ENCODE results near the gene EHBP1.
"Not testable (repeated sequence)": the region's sequence is repeated elsewhere in the genome, so short reads cannot be mapped to it uniquely, and the experiment has no call there.

EHBP1 gene

DNA sequence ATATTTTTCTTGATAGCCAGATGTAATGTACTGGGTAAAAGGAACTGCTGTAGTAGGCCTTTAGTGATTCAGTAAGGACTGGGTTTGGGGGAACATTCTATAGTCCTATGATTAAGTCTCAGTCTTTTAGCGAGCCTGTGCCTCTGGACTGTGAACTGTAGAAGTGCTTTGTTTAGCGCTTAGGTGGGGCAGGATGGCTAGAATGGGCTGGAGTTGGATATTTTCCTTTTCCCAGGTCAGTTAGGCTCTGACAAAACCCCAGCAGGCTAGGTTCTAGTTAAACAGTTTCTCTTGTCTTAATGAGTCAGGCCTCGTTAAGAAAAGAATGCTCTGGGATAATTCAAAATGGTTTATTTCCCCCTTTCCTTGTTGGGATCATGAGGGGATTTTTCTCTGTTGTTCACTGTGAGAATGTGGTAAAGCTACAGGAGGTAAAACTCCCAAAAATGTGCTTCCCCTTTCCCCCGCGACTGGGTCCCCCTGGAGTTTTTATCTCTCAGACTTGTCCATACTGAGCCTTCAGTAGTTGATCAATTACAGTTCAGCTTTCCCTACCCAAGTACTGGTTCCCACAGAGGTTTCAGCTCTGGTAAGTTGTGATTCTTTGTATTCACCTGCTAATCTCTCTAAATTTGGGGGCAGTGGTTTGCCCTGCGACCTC, 31.5 kb downstream of the EHBP1 start:
- DNase-seq (ENCODE audit: low read depth): no peak

DNA sequence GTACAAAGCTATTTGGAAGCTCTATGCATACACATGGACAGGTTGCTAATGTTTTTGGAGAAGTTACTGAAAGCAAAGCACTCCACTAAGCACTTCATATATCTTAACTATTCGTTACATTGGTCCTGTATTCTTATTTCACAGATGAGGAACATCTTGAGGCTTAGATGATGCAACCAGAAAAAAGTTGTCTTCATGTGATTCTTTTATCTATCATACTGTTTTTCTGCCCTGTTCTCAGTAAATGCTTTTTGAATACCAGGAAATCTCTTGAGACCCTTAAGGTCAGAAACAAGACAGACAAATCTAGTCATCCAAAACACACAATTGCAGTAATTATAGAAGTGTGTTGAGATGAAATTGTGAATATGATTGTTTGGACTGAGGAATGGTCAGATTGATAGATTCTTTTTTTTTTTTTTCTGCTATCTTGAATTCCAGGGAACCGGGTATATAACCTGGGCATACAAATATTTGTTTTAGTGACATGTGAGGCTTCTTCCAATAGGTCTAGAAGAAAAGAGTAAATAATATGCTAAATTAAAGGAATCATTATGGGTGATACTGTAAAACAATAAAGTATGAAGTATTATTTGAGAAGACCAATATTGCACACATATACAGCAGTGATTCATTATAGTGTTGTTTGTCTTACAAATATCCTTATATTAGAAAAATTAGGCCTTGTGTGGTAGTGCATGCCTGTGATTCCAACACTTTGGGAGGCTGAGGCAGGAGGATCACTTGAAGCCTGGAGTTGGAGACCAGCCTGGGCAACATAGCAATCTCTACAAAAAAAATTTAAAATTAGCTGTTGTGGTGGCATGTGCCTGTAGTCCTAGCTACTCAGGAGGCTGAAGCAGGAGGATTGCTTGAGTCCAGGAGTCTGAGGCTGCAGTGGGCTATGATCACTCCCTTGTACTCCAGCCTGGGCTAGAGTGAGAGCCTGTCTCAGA, 33.7 kb downstream of the EHBP1 start:
- no peak for DNase-seq (ENCODE audit: low read depth)

DNA sequence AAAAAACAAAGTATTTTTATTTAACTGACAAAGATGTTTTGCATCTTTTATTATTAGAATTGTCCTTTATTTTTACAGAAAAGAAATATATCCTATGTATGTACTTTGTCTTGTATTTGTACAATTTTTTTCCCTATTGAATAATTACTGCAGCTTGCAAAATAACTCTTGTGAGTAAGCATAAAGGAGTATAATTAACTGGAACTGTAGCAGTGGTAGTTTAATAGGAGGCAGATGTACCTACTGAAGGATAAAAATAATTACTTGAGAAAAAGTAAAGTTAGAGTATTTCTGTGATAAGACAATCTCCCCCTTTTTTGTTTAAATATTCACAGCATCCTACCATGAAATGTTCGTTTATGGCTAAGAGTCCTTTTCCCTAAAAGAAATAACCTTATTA, 34.7 kb downstream of the EHBP1 start:
- no peak for DNase-seq (ENCODE audit: low read depth)

DNA sequence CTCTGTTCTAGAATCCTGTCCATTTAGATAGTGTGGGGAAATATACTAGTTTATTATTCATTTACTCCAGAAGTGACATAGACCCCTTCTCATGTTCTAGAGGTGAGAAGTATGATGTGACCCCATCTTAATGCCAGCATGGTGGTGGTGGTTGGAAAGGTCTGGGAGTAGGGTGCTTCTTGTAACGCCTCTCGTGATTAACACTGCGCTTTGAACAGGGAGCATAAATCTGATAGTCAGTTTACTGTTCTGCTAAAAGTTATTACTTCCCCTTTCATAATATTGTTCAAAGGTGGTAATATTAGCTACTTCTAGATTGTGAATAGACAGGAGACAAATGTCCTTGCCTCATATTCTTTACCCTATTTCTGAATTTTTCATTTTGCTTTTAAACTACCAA, 35.6 kb downstream of the EHBP1 start:
- DNase-seq (ENCODE audit: low read depth): no peak

DNA sequence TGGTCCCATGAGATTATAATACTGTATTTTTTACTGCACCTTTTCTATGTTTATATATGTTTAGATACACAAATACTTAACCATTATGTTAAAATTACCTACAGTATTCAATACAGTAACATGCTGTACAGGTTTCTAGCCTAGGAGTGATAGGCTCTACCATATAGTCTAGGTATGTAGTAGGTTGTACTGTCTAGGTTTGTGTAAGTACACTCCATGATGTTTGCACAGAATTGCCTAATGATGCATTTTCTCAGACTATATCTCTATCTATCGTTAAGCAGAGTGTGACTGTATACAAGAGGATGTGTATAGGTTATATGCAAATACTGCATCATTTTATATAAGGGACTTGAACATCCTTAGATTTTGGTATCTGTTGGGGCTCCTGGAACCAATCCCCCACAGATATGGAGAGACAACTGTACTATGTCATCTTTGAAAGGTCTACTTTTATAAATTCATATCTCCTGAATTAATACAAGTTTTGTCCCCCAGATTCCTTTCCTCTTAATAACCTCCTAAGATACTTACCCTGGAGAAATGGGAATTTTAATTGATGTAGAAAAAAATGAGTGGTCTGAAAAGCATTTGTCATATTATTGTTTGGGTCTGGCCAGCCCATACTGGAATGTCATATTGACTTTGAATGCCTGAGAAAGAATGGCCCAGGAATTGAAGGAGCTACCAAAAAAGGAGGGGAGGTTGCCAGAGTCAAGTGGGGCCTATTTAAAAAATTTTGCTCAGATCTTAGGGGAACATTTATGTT, 36.6 kb downstream of the EHBP1 start:
- DNase-seq (ENCODE audit: low read depth): no peak

DNA sequence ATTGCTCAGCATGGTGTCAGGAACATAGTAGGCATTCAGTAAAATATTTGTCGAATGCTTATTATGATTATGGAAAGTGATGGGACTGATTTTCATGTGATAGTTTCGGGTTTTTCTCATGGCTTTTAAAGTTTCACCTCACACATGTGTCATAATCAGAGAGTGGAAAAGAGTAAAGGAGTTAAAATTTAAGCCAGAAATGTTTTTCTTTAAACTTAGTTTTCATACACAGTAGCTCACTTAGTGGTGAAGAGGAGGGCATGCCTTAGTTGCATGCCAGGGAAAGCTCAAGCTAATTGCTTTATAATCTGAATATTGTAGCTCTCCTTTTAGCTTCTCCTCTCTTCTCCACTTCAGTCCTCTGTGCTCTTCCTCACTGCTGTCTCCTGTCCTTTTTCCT, 38.0 kb downstream of the EHBP1 start:
- DNase-seq (ENCODE audit: low read depth): no peak

DNA sequence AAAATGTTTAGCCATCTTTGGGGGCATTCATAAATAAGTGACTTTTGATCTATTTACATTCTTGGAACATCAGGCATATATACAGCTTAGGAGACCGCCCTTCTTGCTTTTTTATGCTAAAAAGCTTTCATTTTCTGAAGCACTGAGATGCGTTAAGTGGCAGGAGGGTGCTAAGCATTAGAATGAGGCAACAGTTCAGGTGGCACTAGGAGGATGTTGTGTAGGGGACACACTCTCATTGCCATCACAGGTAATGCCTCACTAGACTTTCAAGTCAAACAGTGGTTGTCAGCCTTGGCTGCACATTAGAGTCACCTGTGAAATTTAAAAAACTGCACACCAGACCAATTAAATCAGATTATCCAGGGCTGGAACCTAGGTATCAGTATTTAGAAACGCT, 39.1 kb downstream of the EHBP1 start:
- no peak for DNase-seq (ENCODE audit: low read depth)

DNA sequence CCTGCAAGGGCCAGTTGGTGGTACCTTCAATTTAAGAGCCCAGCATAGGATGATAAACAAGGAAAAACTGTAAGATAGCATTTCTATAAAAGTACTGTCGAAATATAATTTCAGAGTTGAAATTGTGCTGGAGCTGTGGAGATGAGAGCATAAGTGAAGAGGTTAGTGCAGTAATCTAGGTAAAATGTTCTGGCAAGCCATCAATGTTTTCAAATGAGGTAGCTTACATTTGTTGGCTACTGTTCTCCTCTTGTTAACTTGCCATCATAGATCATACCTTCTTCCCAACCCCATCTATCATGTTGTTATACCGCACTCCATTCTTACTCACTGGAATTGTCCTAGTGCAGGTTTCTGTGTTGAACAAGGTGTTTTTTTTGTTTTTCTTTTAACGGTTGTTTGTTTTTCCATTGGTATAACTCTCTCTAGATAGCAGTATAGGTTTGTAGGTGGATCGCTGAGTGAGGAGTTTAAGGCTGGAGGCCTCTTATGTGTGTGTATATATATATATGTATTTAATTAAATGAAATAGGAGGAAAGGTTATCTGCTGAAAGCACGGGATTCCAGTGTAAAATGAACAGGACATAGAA, 40.5 kb downstream of the EHBP1 start:
- DNase-seq (ENCODE audit: low read depth): no peak

DNA sequence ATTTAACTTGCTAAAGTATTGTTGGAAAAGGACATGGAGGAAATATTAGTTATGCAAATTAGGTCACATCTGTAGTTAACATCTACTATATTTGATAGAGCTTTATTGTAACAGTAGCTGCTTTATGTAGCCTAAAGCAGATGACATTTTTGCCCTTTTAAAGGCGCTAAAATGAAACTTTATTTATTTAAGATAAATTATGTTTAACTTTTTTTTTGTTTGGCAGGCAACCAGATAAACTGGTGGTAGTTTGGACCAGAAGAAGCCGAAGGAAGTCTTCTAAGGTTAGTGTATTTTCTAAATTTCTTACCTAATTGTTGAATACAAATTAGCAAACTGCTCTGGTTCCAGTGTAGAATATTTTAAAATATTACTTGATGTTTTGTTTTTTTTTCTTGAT, 41.7 kb downstream of the EHBP1 start:
- no peak for DNase-seq (ENCODE audit: low read depth)

DNA sequence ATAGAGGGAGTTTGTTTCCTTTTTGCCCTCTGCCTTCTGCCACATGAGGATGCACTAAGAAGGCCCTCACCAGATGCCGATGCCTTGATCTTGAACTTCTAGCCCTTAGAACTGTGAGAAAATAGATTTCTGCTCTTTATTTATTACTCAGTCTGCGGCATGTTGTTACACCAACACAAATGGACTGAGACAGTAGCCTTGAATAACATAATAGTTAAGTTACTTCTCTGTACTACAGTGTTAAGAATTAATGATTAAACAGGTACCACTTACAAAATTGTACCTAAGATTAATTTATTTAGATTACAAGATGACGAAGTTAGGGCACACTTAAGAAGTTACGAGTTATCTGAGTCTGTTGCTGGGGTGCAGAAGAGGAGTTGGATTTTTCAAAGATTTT, 42.4 kb downstream of the EHBP1 start:
- no peak for DNase-seq (ENCODE audit: low read depth)

DNA sequence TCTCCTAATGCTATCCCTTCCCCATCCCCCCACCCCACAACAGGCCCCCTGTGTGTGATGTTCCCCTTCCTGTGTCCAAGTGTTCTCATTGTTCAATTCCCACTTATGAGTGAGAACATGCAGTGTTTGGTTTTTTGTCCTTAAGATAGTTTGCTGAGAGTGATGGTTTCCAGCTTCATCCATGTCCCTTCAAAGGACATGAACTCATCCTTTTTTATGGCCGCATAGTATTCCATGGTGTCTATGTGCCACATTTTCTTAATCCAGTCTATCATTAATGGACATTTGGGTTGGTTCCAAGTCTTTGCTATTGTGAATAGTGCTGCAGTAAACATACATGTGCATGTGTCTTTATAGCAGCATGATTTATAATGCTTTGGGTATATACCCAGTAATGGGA, 43.6 kb downstream of the EHBP1 start:
- DNase-seq (ENCODE audit: low read depth): not testable (repeated sequence)

DNA sequence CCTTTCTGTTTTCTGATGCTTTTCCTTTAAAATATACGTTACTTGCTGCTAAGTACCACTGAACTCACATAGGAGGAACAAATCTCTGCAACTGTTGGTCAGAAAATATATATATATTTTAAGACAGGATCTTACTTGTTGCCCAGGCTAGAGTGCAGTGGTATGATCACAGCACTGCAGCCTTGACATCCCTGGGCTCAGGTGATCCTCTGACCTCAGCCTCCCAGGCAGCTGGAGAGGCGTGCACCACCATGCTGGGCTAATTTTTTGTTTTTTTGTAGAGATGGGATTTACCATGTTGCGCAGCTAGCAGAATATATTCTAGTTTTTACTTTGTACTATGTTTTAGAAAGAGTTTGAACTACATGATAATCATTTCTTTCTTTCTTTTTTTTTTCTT, 51.5 kb downstream of the EHBP1 start:
- no peak for DNase-seq (ENCODE audit: low read depth)

DNA sequence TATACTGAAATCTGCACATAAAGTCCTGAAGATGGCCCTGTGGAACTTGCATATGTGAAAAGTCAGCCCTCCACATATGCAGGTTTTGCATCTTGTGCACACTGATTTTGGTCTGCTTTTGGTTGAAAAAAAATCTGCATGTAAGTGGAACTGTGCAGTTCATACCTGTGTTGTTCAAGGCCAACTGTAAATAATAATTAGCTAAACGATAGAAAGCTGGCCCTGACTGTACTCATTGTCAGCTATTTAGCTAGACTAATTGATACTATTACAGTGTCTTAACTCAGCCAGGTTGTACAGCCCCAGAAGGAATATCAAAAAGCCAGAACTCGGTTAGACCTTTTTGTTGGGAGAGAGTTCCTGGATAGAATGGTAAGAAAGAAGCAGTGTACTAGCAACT, 54.5 kb downstream of the EHBP1 start:
- DNase-seq (ENCODE audit: low read depth): no peak

DNA sequence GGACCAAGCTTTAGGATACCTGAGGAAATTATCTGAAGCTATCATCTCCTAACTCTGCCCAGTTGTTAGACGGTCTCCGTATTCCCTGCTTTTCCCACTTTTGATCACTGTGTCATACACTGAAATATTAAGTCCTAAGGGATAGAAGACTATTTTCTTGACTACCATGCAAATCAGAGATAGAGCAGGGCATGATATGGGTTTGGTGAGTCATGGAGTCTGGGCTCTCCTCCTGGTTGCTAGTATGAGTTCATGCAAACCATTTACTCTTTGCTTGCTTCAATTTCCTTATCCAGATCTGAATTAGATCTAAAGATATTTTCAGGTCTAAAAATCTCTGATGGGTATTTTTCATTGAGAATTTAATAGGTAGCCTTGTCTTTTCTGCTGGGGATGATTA, 55.0 kb downstream of the EHBP1 start:
- no peak for DNase-seq (ENCODE audit: low read depth)

DNA sequence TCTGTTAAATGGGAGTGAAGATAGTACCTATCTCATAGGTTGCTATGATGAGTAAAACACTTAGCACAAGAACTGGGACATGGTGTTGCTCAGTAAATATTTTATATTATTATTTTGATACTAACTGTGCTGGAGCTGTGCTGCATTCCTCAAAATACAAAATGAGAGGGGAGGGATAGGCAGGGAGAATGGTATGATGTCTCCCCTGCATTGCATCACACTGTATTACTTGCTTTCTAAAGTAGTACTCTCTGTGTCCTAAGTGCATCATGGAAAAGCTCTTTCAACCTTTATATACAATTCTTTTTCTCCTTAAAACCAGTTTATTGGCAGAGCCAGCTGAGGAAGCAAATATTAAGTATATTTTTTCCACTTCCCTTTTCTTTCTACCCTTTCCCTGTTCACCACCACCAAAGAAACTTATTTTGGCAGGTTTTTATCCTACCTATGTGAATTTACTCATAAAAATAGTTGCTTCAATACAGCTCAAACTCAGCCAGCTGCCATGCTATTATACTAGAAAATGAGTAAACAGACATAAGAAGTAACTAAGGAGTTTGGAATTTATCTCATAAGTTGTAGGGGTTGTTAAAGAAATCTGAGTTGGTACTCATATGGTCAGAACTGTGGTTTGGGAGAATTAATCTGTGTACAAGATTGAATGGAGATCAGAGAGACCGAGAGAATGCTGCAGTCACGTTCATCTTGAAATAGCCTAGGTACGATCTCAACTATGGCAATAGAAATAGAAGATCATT, 60.3 kb downstream of the EHBP1 start:
- no peak for DNase-seq (ENCODE audit: low read depth)

DNA sequence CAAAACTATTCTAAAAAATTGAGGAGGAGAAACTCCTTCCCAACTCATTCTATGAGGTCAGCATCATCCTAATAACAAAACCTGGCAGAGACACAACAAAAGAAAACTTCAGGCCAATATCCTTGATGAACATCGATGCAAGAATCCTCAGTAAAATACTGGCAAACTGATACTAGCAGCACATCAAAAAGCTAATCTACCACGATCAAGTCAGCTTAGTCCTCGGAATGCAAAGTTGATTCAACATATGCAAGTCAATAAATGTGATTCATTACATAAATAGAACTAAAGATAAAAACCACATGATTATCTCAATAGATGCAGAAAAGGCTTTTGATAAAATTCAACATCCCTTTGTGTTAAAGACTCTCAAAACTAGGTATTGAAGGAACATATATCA, 63.1 kb downstream of the EHBP1 start:
- no peak for DNase-seq (ENCODE audit: low read depth)

DNA sequence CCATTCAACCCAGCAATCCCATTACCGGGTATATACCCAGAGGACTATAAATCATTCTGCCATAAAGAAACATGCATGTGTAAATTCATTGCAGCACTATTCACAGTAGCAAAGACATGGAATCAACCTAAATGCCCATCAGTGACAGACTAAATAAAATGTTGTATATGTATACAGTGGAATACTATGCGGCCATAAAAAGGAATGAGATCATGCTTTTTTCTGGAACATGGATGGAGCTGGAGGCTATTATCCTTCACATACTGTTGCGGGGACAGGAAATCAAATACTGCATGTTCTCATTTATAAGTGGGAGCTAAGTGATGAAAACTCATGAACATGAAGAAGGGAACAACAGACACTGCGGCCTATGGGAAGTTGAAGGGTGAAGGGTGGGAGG, 65.1 kb downstream of the EHBP1 start:
- DNase-seq (ENCODE audit: low read depth): no peak

DNA sequence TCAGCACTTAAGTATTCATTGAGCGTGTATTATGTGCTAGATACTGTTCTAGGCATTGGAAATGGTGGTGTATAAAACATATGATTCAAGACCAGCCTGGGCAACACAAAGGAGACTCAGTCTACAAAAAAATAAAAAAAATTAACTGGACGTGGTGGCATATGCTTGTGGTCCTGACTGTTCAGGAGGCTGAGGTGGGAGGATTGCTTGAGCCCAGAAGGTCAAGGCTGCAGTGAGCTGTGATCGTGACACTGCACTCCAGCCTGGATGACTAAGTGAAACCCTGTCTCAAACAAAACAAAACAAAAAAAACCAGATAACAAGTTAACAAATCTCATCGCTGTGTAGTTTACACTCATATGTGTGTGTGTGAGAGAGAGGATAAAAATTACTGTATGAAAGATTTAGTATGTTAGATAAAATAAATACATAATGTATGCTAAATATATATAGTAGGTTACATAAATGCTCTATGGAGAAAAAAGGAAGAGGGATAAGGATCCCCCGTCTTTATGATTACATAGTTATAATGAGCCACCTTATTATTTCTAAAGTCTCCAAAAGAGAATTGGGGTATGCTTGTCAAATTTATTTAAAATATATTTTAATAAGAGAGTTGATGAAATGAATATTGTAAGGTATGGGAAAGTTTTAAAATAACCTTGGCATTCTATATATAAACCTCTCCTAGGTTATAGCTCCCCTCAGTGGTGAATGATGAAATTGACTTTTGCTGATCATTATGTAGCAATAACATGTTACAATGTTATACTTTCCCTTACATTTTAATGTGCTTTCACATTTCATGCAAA, 69.2 kb downstream of the EHBP1 start:
- DNase-seq (ENCODE audit: low read depth): no peak

DNA sequence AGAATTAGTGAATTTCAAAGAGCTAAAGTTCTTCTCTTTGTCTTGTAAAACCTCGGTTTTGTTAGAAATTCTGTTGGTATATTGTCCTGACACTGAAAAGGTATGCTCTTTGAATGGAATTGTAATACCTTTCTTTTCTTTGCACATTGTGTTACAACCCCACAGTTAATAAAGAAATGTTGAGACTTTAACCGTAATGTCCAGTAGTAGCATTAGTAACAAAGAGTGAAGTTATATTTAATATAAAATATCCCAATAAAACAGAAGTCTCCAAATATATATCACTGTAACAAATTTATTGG, 69.8 kb downstream of the EHBP1 start:
- no peak for DNase-seq (ENCODE audit: low read depth)

DNA sequence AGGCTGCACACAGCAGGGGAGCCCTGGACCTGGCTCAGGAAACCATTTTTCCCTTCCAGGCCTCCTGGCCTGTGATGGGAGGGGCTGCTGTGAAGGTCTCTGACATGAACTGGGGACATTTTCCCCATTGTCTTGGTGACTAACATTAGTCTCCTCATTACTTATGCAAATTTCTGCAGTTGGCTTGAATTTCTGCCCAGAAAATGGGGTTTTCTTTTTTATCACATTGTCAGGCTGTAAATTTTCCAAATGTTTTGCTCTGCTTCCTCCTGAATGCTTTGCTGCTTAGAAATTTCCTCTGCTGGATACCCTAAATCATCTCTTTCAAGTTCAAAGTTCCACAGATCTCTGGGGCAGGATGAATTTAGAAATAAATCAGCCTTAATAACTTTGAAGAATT, 78.2 kb downstream of the EHBP1 start:
- DNase-seq (ENCODE audit: low read depth): no peak

DNA sequence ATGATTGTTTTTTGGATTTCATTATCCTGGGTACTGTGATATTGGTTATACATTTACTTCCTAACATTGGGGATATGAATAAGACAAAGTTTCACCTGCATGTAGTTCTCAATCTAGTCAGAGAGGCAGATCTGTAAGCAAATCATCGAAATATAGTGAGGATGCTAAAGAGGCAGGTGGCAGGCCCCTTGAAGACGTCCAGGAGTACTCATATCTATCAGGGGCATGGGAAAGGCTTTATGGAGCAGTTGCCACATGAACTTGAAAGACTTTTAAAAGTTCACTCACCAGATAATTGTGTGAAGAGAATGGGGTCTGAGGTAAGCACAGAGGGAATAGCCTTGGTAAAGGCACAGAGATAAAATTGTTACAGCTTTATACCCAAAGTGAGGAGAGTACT, 78.8 kb downstream of the EHBP1 start:
- no peak for DNase-seq (ENCODE audit: low read depth)

Data from stimulated activated CD8-positive, alpha-beta memory T cell treated with anti-CD3 and anti-CD28 coated beads, Interleukin-15, amount 100 ng/mL, for 24 hours (primary cell).